Kidney tubule cell (primary cell): ENCODE measurements around the gene SERPINA3.
"Not testable (repeated sequence)": the region's sequence is repeated elsewhere in the genome, so short reads cannot be mapped to it uniquely, and the experiment has no call there.

ENCODE experiments used
- DNase-seq: peaks from one replicate; pipeline ENCODE4 v3.0.0-alpha.2; 2018; ENCODE audit warnings: low spot score

Gene SERPINA3

GRCh38 chr14:94633121-94633520, 20.9 kb downstream of the SERPINA3 start:
- no peak for DNase-seq

DNA sequence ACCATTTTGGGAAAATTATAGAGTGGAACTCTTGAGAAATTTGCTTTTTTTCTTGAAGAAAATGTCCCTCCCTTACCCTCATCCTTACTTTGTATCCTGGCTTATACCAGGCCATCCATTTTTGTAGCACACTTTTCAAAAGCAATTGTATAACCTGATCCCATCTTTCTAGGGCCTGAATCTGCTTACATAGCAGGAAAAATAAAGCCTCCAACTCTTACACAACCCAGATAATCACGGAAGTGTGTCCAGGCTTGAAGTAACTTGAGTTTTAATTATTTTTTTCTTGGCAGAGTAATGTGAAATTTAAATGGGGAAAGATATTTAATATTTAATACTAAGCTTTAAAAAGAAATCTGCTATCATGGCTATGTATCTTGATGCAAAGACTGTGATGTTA, 23.0 kb downstream of the SERPINA3 start:
- no peak for DNase-seq

- DNase-seq = no peak
These were observed 24.7 kb downstream of the SERPINA3 start for GRCh38 chr14:94636744-94637412.

- not testable (repeated sequence) for DNase-seq
These were observed 25.6 kb downstream of the SERPINA3 start for GRCh38 chr14:94637814-94638213.

DNA sequence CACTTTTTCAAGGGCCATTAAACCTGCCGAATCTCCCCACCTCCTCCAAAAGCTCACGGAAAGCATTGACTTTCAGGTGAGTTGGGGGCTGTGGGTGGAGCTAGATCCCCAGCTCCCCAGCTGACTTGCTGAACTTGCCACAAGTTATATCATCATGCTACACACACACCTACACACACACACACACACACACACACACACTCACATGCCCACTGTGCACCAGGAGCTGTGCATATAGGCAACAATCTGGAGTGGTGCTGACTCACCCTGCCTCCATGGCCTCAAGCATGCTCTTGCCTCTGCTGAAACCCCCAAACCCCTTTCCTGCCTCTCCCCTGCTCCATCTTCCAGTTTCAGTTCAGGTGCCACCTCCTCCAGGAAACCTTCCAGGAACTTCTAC, 26.1 kb downstream of the SERPINA3 start:
- peak; percentile 12 for DNase-seq

- DNase-seq = no peak
These were observed 27.0 kb downstream of the SERPINA3 start for GRCh38 chr14:94638961-94639817.

DNA sequence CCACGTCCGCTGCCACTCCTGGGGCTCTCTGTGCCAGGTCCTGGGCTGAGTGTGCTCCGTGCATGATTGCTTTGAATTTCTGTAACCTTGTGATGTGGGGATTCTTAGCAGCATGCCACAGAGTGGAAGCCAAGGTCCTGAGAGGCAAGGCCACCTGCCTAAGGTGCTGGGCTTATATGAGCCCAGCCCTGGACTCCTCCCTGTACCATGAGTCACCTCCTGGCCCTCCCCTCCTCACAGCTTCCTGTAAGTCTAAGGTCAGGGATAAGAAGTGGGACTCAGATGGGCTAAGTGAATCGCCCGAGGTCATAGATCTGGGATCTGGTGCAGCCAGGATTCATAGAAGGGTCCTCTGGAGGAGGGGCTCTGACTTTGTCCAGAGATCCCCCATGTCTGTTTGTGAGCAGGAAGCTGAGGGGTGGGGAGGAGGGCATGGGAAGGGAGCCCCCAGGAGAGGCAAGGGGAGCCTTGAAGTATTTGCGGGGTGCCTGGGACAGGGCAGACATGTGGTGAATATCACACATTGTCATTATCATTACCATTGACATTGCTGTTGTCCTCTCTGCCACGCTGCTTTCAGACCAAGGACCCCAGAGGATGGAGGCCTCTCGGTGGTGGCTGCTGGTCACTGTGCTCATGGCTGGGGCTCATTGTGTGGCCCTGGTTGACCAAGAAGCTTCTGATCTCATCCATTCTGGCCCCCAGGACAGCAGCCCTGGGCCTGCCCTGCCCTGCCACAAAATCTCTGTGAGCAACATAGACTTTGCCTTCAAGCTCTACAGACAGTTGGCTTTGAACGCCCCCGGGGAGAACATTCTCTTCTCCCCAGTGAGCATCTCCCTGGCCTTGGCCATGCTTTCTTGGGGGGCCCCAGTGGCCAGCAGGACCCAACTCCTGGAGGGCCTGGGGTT, 28.8 kb downstream of the SERPINA3 start:
- peak; percentile 62 for DNase-seq

GRCh38 chr14:94641632-94641955, 29.4 kb downstream of the SERPINA3 start:
- DNase-seq = no peak

GRCh38 chr14:94643316-94644101, 31.3 kb downstream of the SERPINA3 start:
- DNase-seq = no peak

DNA sequence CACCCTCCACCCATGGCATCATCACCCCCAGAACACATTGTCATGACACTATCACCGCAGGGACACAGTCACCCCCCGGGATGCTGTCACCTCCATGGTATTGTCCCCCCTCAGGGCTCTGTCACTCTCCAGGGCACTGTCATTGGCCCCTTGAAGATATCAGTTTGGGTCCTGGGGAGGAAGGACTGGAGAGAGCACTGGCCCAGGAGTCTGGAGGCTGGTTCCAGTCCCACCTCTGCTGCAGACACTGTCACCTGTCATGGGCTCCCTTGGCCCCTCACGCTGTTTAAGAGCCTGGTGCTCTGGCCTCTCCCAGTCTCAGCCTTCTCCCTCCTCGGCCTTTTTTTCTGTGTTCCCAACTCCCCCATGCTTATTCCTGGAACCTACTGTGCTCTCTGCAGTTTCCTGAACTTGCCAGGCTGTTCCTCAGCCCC, 31.9 kb downstream of the SERPINA3 start:
- DNase-seq = no peak

DNA sequence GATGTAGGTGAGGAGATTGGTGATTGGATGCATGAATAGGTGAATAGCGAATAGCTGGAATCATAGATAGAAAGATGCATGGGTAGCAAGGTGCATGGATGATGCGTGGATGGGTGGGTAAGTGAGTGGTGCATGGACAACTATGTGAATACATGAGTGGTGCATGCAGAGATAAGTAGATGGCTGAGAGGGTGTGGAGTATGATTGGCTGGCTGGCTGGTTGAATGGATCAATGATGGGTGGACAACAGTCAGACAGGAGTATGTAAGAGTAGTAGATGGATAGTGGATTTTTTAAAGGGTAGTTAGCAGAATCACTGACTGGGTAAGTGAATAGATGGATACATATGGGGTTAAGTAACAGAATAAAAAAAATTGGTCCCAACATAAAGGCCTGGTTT, 33.9 kb downstream of the SERPINA3 start:
- DNase-seq = no peak

- peak; percentile 17 for DNase-seq
These were observed 34.3 kb downstream of the SERPINA3 start for GRCh38 chr14:94646481-94646880.

DNA sequence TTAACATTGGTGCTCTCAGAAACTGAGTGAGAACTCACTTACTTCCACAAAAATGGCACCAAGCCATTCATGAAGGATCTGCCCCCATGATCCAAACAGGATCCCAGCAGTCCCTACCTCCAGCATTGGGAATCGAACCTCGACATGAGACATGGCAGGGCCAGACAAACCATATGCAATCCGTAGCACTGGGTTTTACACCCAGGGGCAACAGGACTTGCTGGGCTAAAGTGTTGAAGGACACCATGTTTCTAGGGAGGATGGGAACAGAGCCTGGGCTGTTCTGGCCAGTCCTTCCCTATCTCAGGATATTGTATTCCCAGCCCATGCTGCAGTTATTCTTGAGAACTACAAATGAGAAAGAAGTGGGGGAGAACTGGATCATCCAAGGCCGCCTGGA, 36.6 kb downstream of the SERPINA3 start:
- no peak for DNase-seq

GRCh38 chr14:94649543-94650443, 37.6 kb downstream of the SERPINA3 start:
- no peak for DNase-seq

GRCh38 chr14:94650444-94650775, 38.2 kb downstream of the SERPINA3 start:
- DNase-seq = no peak

GRCh38 chr14:94650806-94651805, 38.9 kb downstream of the SERPINA3 start:
- no peak for DNase-seq

- no peak for DNase-seq
These were observed 41.1 kb downstream of the SERPINA3 start for GRCh38 chr14:94653321-94653720.

- no peak for DNase-seq
These were observed 42.1 kb downstream of the SERPINA3 start for GRCh38 chr14:94654071-94654861.
